ENCODE measurements around the gene BATF. TPM values are rescaled to one million over a fixed set of nuclear protein-coding genes. Genes with fewer than 3 reads are reported as not detected.

The BATF gene
- polyA plus RNA-seq, 1 of the 3 experiments (the other 2 are of a cell fraction) = not detected

GRCh38 chr14:75549169-75549568, 26.9 kb downstream of the BATF start:
- TF ChIP-seq RAD21 (IDR thresholded peaks at IDR 0.05; ENCODE audit: low read length) (no peak), FOXM1 (IDR thresholded peaks at IDR 0.05; ENCODE audit: low read depth) (no peak), NRF1 (IDR thresholded peaks at IDR 0.05; ENCODE audit: low read depth, low read length) (no peak), TAF1 (IDR thresholded peaks at IDR 0.05; ENCODE audit: borderline replicate concordance, low read depth, low read length) (no peak), ZBTB33 (IDR thresholded peaks at IDR 0.05; ENCODE audit: borderline replicate concordance, low read depth) (no peak), RFX5 (IDR thresholded peaks at IDR 0.05; ENCODE audit: low read length) (no peak), EZH2phosphoT487 (IDR thresholded peaks at IDR 0.05; ENCODE audit: borderline replicate concordance, low read depth) (no peak), SMC3 (IDR thresholded peaks at IDR 0.05; ENCODE audit: low read depth, low read length) (no peak)
- TF ChIP-seq, protein P1, sequence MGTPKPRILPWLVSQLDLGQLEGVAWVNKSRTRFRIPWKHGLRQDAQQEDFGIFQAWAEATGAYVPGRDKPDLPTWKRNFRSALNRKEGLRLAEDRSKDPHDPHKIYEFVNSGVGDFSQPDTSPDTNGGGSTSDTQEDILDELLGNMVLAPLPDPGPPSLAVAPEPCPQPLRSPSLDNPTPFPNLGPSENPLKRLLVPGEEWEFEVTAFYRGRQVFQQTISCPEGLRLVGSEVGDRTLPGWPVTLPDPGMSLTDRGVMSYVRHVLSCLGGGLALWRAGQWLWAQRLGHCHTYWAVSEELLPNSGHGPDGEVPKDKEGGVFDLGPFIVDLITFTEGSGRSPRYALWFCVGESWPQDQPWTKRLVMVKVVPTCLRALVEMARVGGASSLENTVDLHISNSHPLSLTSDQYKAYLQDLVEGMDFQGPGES (IDR thresholded peaks at IDR 0.05; ENCODE audit: low read depth, low read length) = no peak
- WGBS (ENCODE audit: low lambda C conversion rate) = 71% methylated on average over 5 of the region's 5 CpGs
- no peak for DNase-seq
- Histone ChIP-seq H3K4me3 (ENCODE audit: low read depth in 2 of 2, low read length in 1 of 2) (no peak overlapping the region), H3K9me2 (no peaks in the 10 kb centered on the region), H4K20me1 (ENCODE audit: insufficient read depth) (no peaks in the 10 kb centered on the region), H2AFZ (ENCODE audit: low read depth) (no peak overlapping the region), H3K27ac (ENCODE audit: low read depth in 2 of 2, low read length in 1 of 2) (no peak overlapping the region), H3K27me3 (ENCODE audit: insufficient read depth) (no peaks in the 10 kb centered on the region; the same call in 1 of the 2 replicates), H3K9ac (no peak overlapping the region), H3K36me3 (replicated peaks in 1 of 2; ENCODE audit: control insufficient read depth in 1 of 2, insufficient read depth in 2 of 2, low read length in 1 of 2) (no peaks in the 10 kb centered on the region), H3K4me2 (no peak overlapping the region), H3K4me1 (ENCODE audit: control insufficient read depth in 1 of 2, insufficient read depth in 2 of 2, low read depth in 1 of 2, low read length in 1 of 2) (peaks cover 0 to 2% of the 10 kb centered on the region in 2 experiments; a peak in 2 of 4 replicates), H3K79me2 (ENCODE audit: insufficient read depth) (no peaks in the 10 kb centered on the region), H3F3A (replicated peaks; ENCODE audit: insufficient read depth) (no peaks in the 10 kb centered on the region), H3K9me3 (no peaks in the 10 kb centered on the region)
- POLR2A ChIA-PET = no interaction called here
- CTCF ChIA-PET = interaction anchor here (0.9 to 5.2 kb wide), 5 partner anchors 10 to 243 kb away, joined by 3 to 31 read pairs (median 6); no protein-coding TSS in a partner anchor

DNA sequence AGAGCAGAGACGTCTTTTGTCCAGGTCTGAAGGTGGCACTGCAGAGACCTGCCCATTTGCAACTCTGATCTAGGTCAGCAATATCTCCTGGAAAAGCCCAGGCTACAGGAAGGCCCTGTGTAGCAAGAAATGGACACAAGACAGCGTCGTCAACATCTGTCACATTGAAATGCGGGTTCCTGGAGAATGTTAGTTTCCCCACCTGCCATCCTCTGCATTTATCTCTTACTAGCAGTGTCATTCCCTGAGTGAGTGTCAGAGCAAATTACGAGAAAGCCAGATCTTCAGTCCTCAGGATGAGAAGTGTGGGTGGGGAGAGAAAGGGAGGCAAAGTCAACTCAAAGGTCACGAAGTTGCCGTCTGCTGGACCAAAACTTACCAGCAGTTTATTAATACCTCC, 28.8 kb downstream of the BATF start:
- no peak overlapping the region for H2AFZ ChIP-seq (ENCODE audit: low read depth)
- WGBS (ENCODE audit: low lambda C conversion rate) = 71% methylated on average over 7 of the region's 7 CpGs
- H3K9me3 ChIP-seq = no peaks in the 10 kb centered on the region
- H4K20me1 ChIP-seq (ENCODE audit: insufficient read depth) = no peaks in the 10 kb centered on the region
- DNase-seq = no peak
- no peaks in the 10 kb centered on the region for H3K79me2 ChIP-seq (ENCODE audit: insufficient read depth)
- no peak overlapping the region for H3K4me3 ChIP-seq (ENCODE audit: low read depth in 2 of 2, low read length in 1 of 2)
- CTCF ChIA-PET = interaction anchor here (0.6 to 5.2 kb wide), 3 partner anchors 9 to 261 kb away, joined by 3 to 31 read pairs (median 4); no protein-coding TSS in a partner anchor
- H3K9me2 ChIP-seq = no peaks in the 10 kb centered on the region
- no peaks in the 10 kb centered on the region for H3K36me3 ChIP-seq (replicated peaks in 1 of 2; ENCODE audit: control insufficient read depth in 1 of 2, insufficient read depth in 2 of 2, low read length in 1 of 2)
- H3K4me1 ChIP-seq (ENCODE audit: control insufficient read depth in 1 of 2, insufficient read depth in 2 of 2, low read depth in 1 of 2, low read length in 1 of 2) = peaks cover 0 to 8% of the 10 kb centered on the region in 2 experiments; a peak in 2 of 4 replicates
- POLR2A ChIA-PET = no interaction called here
- no peaks in the 10 kb centered on the region for H3F3A ChIP-seq (replicated peaks; ENCODE audit: insufficient read depth)
- no peak overlapping the region for H3K9ac ChIP-seq
- H3K4me2 ChIP-seq = no peak overlapping the region
- no peaks in the 10 kb centered on the region; the same call in 1 of the 2 replicates for H3K27me3 ChIP-seq (ENCODE audit: insufficient read depth)
- no peak overlapping the region for H3K27ac ChIP-seq (ENCODE audit: low read depth in 2 of 2, low read length in 1 of 2)
- no peak for TF ChIP-seq SMC3 (IDR thresholded peaks at IDR 0.05; ENCODE audit: low read depth, low read length)
- no peak for TF ChIP-seq JUND (IDR thresholded peaks at IDR 0.05)
- no peak for TF ChIP-seq RFX5 (IDR thresholded peaks at IDR 0.05; ENCODE audit: low read length)
- no peak for TF ChIP-seq FOXM1 (IDR thresholded peaks at IDR 0.05; ENCODE audit: low read depth)
- no peak for TF ChIP-seq TEAD4 (IDR thresholded peaks at IDR 0.05; ENCODE audit: borderline replicate concordance, insufficient read depth)
- TF ChIP-seq TCF12 (IDR thresholded peaks at IDR 0.05) = no peak
- TF ChIP-seq FOXJ3 (CRISPR knock-in tag; IDR thresholded peaks at IDR 0.05) = no peak
- TF ChIP-seq CTCF (IDR thresholded peaks at IDR 0.05) = no peak
- TF ChIP-seq NFIC (IDR thresholded peaks at IDR 0.05; ENCODE audit: borderline replicate concordance) = no peak
- no peak for TF ChIP-seq USF1 (IDR thresholded peaks at IDR 0.05; ENCODE audit: borderline replicate concordance, low read depth)
- TF ChIP-seq MAX (IDR thresholded peaks at IDR 0.05; ENCODE audit: low read depth) = no peak
- TF ChIP-seq ZBTB33 (IDR thresholded peaks at IDR 0.05; ENCODE audit: borderline replicate concordance, low read depth) = no peak
- TF ChIP-seq SIN3A (IDR thresholded peaks at IDR 0.05; ENCODE audit: borderline replicate concordance, low read depth, low read length) = no peak
- TF ChIP-seq RCOR1 (IDR thresholded peaks at IDR 0.05; ENCODE audit: low read length) = no peak
- no peak for TF ChIP-seq ELF1 (IDR thresholded peaks at IDR 0.05)
